Measurements from ENCODE around the gene EFCAB9.
A peak's percentile ranks its signal among the peaks of the same experiment; 100 is the strongest.
"Not testable (repeated sequence)": the region's sequence is repeated elsewhere in the genome, so short reads cannot be mapped to it uniquely, and the experiment has no call there.

EFCAB9 gene

GRCh38 chr5:172193872-172194271 lies at the start of gene EFCAB9:
Gene EFCAB9, plus strand, starts transcription at chr5:172194172. Its CDS starts 1 bp downstream, at chr5:172194173.
- H3K27ac ChIP-seq (ENCODE audit: low read depth in 2 of 2, low read length in 2 of 2) = no peak within 1 kb of the TSS
- H3K4me1 ChIP-seq (ENCODE audit: control insufficient read depth in 2 of 2, insufficient read depth in 2 of 2, low read length in 2 of 2) = no peaks in the 10 kb centered on the region
- H3K36me3 ChIP-seq (ENCODE audit: control insufficient read depth in 2 of 2, insufficient read depth in 2 of 2, low read length in 2 of 2) = no peaks in the 10 kb centered on the region
- no peaks in the 10 kb centered on the region for H3K27me3 ChIP-seq (ENCODE audit: control insufficient read depth in 2 of 2, insufficient read depth in 2 of 2, low read length in 2 of 2)
- H3K4me3 ChIP-seq (ENCODE audit: low read length in 2 of 2) = no peak within 1 kb of the TSS
- H3K9ac ChIP-seq (ENCODE audit: low read depth in 1 of 2, low read length in 2 of 2) = no peak within 1 kb of the TSS
- H3K9me3 ChIP-seq (ENCODE audit: control insufficient read depth in 2 of 2, low read length in 2 of 2) = no peaks in the 10 kb centered on the region

DNA sequence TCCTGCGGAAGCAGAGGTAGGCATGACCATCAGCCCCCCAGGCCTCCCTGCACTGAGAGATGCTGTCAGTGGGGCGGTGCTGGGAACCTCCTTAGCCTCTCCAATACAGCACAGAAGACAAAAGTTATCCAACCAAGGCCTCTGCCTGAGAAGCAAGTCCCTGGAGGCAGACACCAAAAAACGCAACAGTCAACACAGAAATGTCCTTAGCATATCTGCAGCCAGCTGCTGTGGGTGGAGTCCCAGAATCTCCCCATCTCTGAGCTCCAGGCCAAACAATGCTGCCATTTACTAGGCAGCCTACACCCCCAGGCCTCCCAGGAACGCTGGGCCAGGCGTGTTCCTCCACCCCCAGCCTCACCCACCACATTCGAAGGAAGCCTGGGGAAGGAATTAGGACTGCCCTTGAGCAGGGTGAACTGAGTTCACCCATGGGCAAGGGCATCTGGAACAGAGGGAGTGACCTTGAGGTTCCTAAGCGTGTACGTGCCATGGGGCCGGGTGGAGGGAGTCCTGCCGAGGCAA lies 49.6 kb upstream of the EFCAB9 start:
- H3K9ac ChIP-seq (ENCODE audit: low read depth in 1 of 2, low read length in 2 of 2) = no peak overlapping the region

DNA sequence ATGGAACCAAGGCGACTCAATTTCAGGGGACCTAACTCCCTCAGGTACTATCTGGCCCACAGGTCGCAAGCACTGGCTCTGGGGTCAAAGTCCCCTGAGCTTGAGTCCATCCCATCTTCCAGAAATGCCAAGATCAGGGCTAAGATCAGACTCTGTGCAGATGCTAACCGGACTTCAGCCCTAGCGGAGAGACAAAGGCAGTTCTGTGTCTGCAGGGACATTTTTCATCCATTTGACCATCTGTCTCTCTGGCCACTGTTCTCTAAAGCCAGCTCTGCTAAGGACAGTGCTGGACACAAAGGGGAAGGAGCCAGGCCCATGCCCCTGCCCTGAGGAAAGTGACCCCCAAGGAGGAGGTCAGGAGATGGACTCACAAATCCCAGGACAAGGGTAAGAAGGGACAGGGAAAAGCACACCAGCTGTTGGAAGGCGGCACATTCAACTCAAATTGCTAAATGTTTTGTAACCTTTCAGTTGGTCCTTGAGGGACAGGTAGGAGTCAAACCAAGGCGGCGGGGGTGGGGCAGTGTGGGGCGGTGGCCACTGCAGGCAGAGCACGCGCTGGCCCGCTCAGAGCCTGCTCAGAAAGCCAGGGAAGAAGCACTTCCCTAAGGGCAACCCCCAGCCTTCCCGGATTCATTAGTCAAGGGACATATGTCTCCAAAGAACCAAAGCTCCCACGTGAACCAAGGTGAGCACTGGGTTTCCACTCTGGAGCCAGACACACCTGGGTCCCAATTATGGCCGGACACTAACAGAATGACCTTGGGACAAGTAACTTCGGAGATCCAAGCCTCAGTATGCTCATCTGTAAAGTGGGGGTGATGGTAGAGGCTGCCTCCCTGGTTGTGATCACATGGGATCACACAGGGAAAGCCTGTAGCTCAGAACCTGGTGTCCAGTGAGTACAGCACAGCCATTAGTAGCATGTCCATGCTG lies 48.8 kb upstream of the EFCAB9 start:
- H3K4me1 ChIP-seq (ENCODE audit: control insufficient read depth in 2 of 2, insufficient read depth in 2 of 2, low read length in 2 of 2) = peaks cover 9 to 40% of the 10 kb centered on the region in 2 donors
- no peak overlapping the region for H3K9ac ChIP-seq (ENCODE audit: low read depth in 1 of 2, low read length in 2 of 2)
- peak overlapping the region; percentile 54 to 82 for H3K27ac ChIP-seq (ENCODE audit: low read depth in 2 of 2, low read length in 2 of 2)
- H3K36me3 ChIP-seq (ENCODE audit: control insufficient read depth in 2 of 2, insufficient read depth in 2 of 2, low read length in 2 of 2) = peaks cover 3 to 6% of the 10 kb centered on the region in 2 donors
- H3K4me3 ChIP-seq (ENCODE audit: low read length in 2 of 2) = no peak overlapping the region
- H3K27me3 ChIP-seq (ENCODE audit: control insufficient read depth in 2 of 2, insufficient read depth in 2 of 2, low read length in 2 of 2) = no peaks in the 10 kb centered on the region
- no peaks in the 10 kb centered on the region for H3K9me3 ChIP-seq (ENCODE audit: control insufficient read depth in 2 of 2, low read length in 2 of 2)

More for the DNA sequence above, 49.6 kb upstream of the EFCAB9 start:
- Histone ChIP-seq H3K27me3 (ENCODE audit: control insufficient read depth in 2 of 2, insufficient read depth in 2 of 2, low read length in 2 of 2) (no peaks in the 10 kb centered on the region), H3K4me1 (ENCODE audit: control insufficient read depth in 2 of 2, insufficient read depth in 2 of 2, low read length in 2 of 2) (peaks cover 9 to 39% of the 10 kb centered on the region in 2 donors), H3K9me3 (ENCODE audit: control insufficient read depth in 2 of 2, low read length in 2 of 2) (no peaks in the 10 kb centered on the region), H3K36me3 (ENCODE audit: control insufficient read depth in 2 of 2, insufficient read depth in 2 of 2, low read length in 2 of 2) (peaks cover 3 to 6% of the 10 kb centered on the region in 2 donors), H3K4me3 (ENCODE audit: low read length in 2 of 2) (no peak overlapping the region), H3K27ac (ENCODE audit: low read depth in 2 of 2, low read length in 2 of 2) (peak overlapping the region; percentile 54 to 82)

DNA sequence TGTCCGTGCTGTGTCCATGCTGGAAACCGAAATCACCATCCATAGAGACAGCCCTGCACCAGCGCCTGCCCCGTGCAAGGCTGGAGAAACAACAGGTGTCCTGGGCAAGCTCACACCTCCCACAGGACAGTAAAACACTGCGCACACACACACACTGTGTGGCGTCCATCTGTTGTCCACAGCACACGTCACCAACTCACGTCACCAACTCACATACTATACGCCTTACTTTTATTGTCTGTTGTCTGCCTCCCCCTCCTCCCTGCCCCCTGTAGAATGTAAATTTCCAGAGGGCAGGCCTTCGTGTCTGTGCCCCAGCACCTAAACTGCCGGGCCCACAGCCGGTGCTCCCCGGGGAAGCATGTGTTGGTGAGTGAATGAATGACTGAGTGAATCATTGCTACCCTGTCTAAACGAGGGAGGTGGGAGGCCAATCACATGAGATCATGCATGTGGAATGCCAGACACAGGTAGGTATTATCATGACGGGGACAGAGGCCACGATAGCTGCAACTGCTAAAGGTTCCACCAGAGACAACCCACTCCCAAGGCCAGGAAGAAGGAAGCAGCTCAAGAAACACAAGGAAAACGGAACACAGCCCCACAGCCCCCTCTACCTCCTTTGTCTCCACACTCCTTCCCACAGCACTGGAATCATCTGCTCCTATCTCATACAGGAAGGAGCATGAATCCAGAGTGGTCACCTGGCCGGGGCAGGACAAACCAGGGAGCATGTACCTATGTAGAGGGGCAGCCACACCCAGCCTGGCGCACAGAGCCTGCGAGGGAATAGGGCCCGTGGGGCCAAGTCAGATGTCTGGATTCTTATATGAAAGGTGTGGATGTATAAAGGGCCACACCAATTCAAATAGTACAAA lies 47.9 kb upstream of the EFCAB9 start:
- peak overlapping the region; percentile 78 to 82 for H3K27ac ChIP-seq (ENCODE audit: low read depth in 2 of 2, low read length in 2 of 2)
- peaks cover 14 to 48% of the 10 kb centered on the region in 2 donors for H3K4me1 ChIP-seq (ENCODE audit: control insufficient read depth in 2 of 2, insufficient read depth in 2 of 2, low read length in 2 of 2)

GRCh38 chr5:172146748-172147092 lies 47.3 kb upstream of the EFCAB9 start:
- Histone ChIP-seq H3K27me3 (ENCODE audit: control insufficient read depth in 2 of 2, insufficient read depth in 2 of 2, low read length in 2 of 2) (no peaks in the 10 kb centered on the region), H3K4me1 (ENCODE audit: control insufficient read depth in 2 of 2, insufficient read depth in 2 of 2, low read length in 2 of 2) (peaks cover 14 to 48% of the 10 kb centered on the region in 2 donors), H3K9ac (ENCODE audit: low read depth in 1 of 2, low read length in 2 of 2) (no peak overlapping the region), H3K4me3 (ENCODE audit: low read length in 2 of 2) (no peak overlapping the region), H3K36me3 (ENCODE audit: control insufficient read depth in 2 of 2, insufficient read depth in 2 of 2, low read length in 2 of 2) (peaks cover 3 to 6% of the 10 kb centered on the region in 2 donors), H3K27ac (ENCODE audit: low read depth in 2 of 2, low read length in 2 of 2) (peak overlapping the region; percentile 78 to 82), H3K9me3 (ENCODE audit: control insufficient read depth in 2 of 2, low read length in 2 of 2) (no peaks in the 10 kb centered on the region)

More for the DNA sequence above, 47.9 kb upstream of the EFCAB9 start:
- no peak overlapping the region for H3K4me3 ChIP-seq (ENCODE audit: low read length in 2 of 2)
- no peaks in the 10 kb centered on the region for H3K9me3 ChIP-seq (ENCODE audit: control insufficient read depth in 2 of 2, low read length in 2 of 2)
- peak overlapping the region; percentile 24 to 46 for H3K9ac ChIP-seq (ENCODE audit: low read depth in 1 of 2, low read length in 2 of 2)
- H3K36me3 ChIP-seq (ENCODE audit: control insufficient read depth in 2 of 2, insufficient read depth in 2 of 2, low read length in 2 of 2) = peaks cover 3 to 6% of the 10 kb centered on the region in 2 donors
- no peaks in the 10 kb centered on the region for H3K27me3 ChIP-seq (ENCODE audit: control insufficient read depth in 2 of 2, insufficient read depth in 2 of 2, low read length in 2 of 2)

DNA sequence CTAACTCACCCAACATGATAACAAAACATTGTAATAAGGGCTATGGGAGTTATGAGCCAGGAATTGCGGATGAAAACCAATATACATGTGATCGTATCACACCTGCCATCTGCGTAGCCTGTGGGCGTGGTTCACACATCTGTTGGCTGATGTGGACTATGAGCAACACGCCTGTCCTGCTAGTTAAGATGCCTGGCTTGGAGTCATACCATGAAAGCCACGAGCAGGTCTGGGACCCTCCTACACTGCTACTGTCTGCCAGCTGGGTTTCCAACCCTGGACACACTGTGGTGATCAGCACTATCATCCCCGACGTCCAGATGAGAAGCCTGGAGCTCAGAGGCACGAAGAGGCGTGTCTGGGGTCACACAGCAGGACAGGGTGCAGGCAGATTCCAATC lies 46.1 kb upstream of the EFCAB9 start:
- H3K36me3 ChIP-seq (ENCODE audit: control insufficient read depth in 2 of 2, insufficient read depth in 2 of 2, low read length in 2 of 2) = peaks cover 3 to 13% of the 10 kb centered on the region in 2 donors
- no peaks in the 10 kb centered on the region for H3K27me3 ChIP-seq (ENCODE audit: control insufficient read depth in 2 of 2, insufficient read depth in 2 of 2, low read length in 2 of 2)
- no peak overlapping the region for H3K4me3 ChIP-seq (ENCODE audit: low read length in 2 of 2)
- no peaks in the 10 kb centered on the region for H3K9me3 ChIP-seq (ENCODE audit: control insufficient read depth in 2 of 2, low read length in 2 of 2)
- H3K4me1 ChIP-seq (ENCODE audit: control insufficient read depth in 2 of 2, insufficient read depth in 2 of 2, low read length in 2 of 2) = peaks cover 14 to 38% of the 10 kb centered on the region in 2 donors
- H3K27ac ChIP-seq (ENCODE audit: low read depth in 2 of 2, low read length in 2 of 2) = peak overlapping the region; percentile 78 to 82
- no peak overlapping the region for H3K9ac ChIP-seq (ENCODE audit: low read depth in 1 of 2, low read length in 2 of 2)

- Histone ChIP-seq H3K27me3 (ENCODE audit: control insufficient read depth in 2 of 2, insufficient read depth in 2 of 2, low read length in 2 of 2) (no peaks in the 10 kb centered on the region), H3K36me3 (ENCODE audit: control insufficient read depth in 2 of 2, insufficient read depth in 2 of 2, low read length in 2 of 2) (peaks cover 3 to 13% of the 10 kb centered on the region in 2 donors), H3K9ac (ENCODE audit: low read depth in 1 of 2, low read length in 2 of 2) (no peak overlapping the region), H3K4me3 (ENCODE audit: low read length in 2 of 2) (no peak overlapping the region), H3K9me3 (ENCODE audit: control insufficient read depth in 2 of 2, low read length in 2 of 2) (no peaks in the 10 kb centered on the region), H3K27ac (ENCODE audit: low read depth in 2 of 2, low read length in 2 of 2) (peak overlapping the region; percentile 74 to 78), H3K4me1 (ENCODE audit: control insufficient read depth in 2 of 2, insufficient read depth in 2 of 2, low read length in 2 of 2) (peaks cover 14 to 37% of the 10 kb centered on the region in 2 donors)
Observed at GRCh38 chr5:172148381-172148780, 45.6 kb upstream of the EFCAB9 start.

- H3K36me3 ChIP-seq (ENCODE audit: control insufficient read depth in 2 of 2, insufficient read depth in 2 of 2, low read length in 2 of 2) = peaks cover 5 to 15% of the 10 kb centered on the region in 2 donors
- H3K27me3 ChIP-seq (ENCODE audit: control insufficient read depth in 2 of 2, insufficient read depth in 2 of 2, low read length in 2 of 2) = no peaks in the 10 kb centered on the region
- no peak overlapping the region for H3K9ac ChIP-seq (ENCODE audit: low read depth in 1 of 2, low read length in 2 of 2)
- peaks cover 14 to 37% of the 10 kb centered on the region in 2 donors for H3K4me1 ChIP-seq (ENCODE audit: control insufficient read depth in 2 of 2, insufficient read depth in 2 of 2, low read length in 2 of 2)
- no peak overlapping the region for H3K27ac ChIP-seq (ENCODE audit: low read depth in 2 of 2, low read length in 2 of 2)
- no peaks in the 10 kb centered on the region for H3K9me3 ChIP-seq (ENCODE audit: control insufficient read depth in 2 of 2, low read length in 2 of 2)
- no peak overlapping the region for H3K4me3 ChIP-seq (ENCODE audit: low read length in 2 of 2)
Observed at GRCh38 chr5:172149073-172149472, 44.9 kb upstream of the EFCAB9 start.

DNA sequence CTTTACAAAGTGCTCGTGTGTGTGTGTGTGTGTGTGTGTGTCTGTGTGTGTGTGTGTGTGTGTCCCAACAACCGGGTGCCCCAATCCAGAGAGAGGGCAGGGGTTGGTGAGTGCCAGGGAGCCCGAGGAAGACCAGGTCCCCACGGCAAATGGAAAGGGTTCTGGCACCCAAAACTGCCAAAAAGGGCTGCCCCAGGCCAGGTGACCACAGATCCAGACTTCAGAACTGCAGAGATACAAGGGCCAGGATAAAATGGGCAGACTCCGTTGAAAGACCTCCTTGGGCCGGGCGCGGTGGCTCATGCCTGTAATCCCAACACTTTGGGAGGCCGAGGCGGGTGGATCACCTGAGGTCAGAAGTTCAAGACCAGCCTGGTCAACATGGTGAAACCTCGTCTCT lies 44.5 kb upstream of the EFCAB9 start:
- H3K9ac ChIP-seq (ENCODE audit: low read depth in 1 of 2, low read length in 2 of 2); H3K27me3 ChIP-seq (ENCODE audit: control insufficient read depth in 2 of 2, insufficient read depth in 2 of 2, low read length in 2 of 2); H3K27ac ChIP-seq (ENCODE audit: low read depth in 2 of 2, low read length in 2 of 2); H3K4me3 ChIP-seq (ENCODE audit: low read length in 2 of 2); H3K9me3 ChIP-seq (ENCODE audit: control insufficient read depth in 2 of 2, low read length in 2 of 2): not testable (repeated sequence)
- H3K4me1 ChIP-seq (ENCODE audit: control insufficient read depth in 2 of 2, insufficient read depth in 2 of 2, low read length in 2 of 2) = peaks cover 14 to 37% of the 10 kb centered on the region in 2 donors
- H3K36me3 ChIP-seq (ENCODE audit: control insufficient read depth in 2 of 2, insufficient read depth in 2 of 2, low read length in 2 of 2) = peaks cover 8 to 17% of the 10 kb centered on the region in 2 donors

Measured in mucosa of rectum (tissue), 2 donors.